GM19025 (cell line): ENCODE measurements around the gene TAS2R16.

Experiments used
- ATAC-seq: cut with Tn5 transposase; IDR thresholded peaks from one replicate; pipeline ENCODE4 v1.9.1; 2021; ENCODE audit warnings: mild to moderate bottlenecking, low read depth, moderate library complexity; ENCODE audit not compliant: unreplicated experiment

The TAS2R16 gene

GRCh38 chr7:122995600-122995999, at the start of gene TAS2R16:
Gene TAS2R16, minus strand, starts transcription at chr7:122995700. Its CDS starts 66 bp downstream, at chr7:122995634.
- no peak for ATAC-seq

- no peak for ATAC-seq
Measured at GRCh38 chr7:123043642-123044041, 48.1 kb upstream of the TAS2R16 start.

- ATAC-seq: no peak
Measured at GRCh38 chr7:123041101-123041500, 45.6 kb upstream of the TAS2R16 start.

- no peak for ATAC-seq
Measured at GRCh38 chr7:123039269-123039668, 43.8 kb upstream of the TAS2R16 start.

GRCh38 chr7:123034106-123034505, 38.6 kb upstream of the TAS2R16 start:
- no peak for ATAC-seq

- ATAC-seq: no peak
Measured at GRCh38 chr7:123030631-123031030, 35.1 kb upstream of the TAS2R16 start.

GRCh38 chr7:123028339-123028738, 32.8 kb upstream of the TAS2R16 start:
- ATAC-seq: no peak

GRCh38 chr7:123026251-123026650, 30.8 kb upstream of the TAS2R16 start:
- ATAC-seq: no peak

- ATAC-seq: no peak
Measured at GRCh38 chr7:123024989-123025758, 29.7 kb upstream of the TAS2R16 start.

GRCh38 chr7:123023126-123023525, 27.6 kb upstream of the TAS2R16 start:
- no peak for ATAC-seq

- ATAC-seq: no peak
Measured at GRCh38 chr7:123022576-123022975, 27.1 kb upstream of the TAS2R16 start.

- ATAC-seq: no peak
Measured at GRCh38 chr7:123012435-123012834, 16.9 kb upstream of the TAS2R16 start.

- no peak for ATAC-seq
Measured at GRCh38 chr7:123011766-123012369, 16.4 kb upstream of the TAS2R16 start.

- ATAC-seq: no peak
Measured at GRCh38 chr7:123004931-123005330, 9.4 kb upstream of the TAS2R16 start.

GRCh38 chr7:123003539-123004126, 8.1 kb upstream of the TAS2R16 start:
- no peak for ATAC-seq

- ATAC-seq: no peak
Measured at GRCh38 chr7:122989577-122989976, 5.9 kb downstream of the TAS2R16 start.

GRCh38 chr7:122989041-122989440, 6.5 kb downstream of the TAS2R16 start:
- no peak for ATAC-seq

GRCh38 chr7:122988333-122988732, 7.2 kb downstream of the TAS2R16 start:
- ATAC-seq: no peak

GRCh38 chr7:122987463-122987862, 8.0 kb downstream of the TAS2R16 start:
- ATAC-seq: no peak

- no peak for ATAC-seq
Measured at GRCh38 chr7:122984021-122984420, 11.5 kb downstream of the TAS2R16 start.

GRCh38 chr7:122983261-122983660, 12.2 kb downstream of the TAS2R16 start:
- ATAC-seq: no peak

- no peak for ATAC-seq
Measured at GRCh38 chr7:122975341-122975740, 20.2 kb downstream of the TAS2R16 start.
